GM13977 (cell line): ENCODE data around the gene HDAC10.
A peak's percentile ranks its signal among the peaks of the same experiment; 100 is the strongest.

Experiments
- DNase-seq: peaks from one replicate; pipeline ENCODE4 v3.0.0; 2012; ENCODE audit warnings: low spot score
- in situ Hi-C: fragments of 300-500 bp; cut with MboI; formaldehyde crosslinking; loops from one replicate; pipeline ENCODE4 v1.12.0; 2022; ENCODE audit warnings: low sequenced_read_pairs, low pct_unique_long_range_greater_than_20kb, mixed read lengths, inconsistent platforms; ENCODE audit not compliant: unreplicated experiment
- TF ChIP-seq, protein P1 (sequence below): IDR thresholded peaks from 2 replicates; pipeline ENCODE4 v1.5.1; 2012; ENCODE audit warnings: mild to moderate bottlenecking, control low read depth; ENCODE audit not compliant: insufficient read depth; ENCODE audit errors: extremely low read depth, missing control alignments

The HDAC10 gene, protein sequence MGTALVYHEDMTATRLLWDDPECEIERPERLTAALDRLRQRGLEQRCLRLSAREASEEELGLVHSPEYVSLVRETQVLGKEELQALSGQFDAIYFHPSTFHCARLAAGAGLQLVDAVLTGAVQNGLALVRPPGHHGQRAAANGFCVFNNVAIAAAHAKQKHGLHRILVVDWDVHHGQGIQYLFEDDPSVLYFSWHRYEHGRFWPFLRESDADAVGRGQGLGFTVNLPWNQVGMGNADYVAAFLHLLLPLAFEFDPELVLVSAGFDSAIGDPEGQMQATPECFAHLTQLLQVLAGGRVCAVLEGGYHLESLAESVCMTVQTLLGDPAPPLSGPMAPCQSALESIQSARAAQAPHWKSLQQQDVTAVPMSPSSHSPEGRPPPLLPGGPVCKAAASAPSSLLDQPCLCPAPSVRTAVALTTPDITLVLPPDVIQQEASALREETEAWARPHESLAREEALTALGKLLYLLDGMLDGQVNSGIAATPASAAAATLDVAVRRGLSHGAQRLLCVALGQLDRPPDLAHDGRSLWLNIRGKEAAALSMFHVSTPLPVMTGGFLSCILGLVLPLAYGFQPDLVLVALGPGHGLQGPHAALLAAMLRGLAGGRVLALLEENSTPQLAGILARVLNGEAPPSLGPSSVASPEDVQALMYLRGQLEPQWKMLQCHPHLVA

DNA sequence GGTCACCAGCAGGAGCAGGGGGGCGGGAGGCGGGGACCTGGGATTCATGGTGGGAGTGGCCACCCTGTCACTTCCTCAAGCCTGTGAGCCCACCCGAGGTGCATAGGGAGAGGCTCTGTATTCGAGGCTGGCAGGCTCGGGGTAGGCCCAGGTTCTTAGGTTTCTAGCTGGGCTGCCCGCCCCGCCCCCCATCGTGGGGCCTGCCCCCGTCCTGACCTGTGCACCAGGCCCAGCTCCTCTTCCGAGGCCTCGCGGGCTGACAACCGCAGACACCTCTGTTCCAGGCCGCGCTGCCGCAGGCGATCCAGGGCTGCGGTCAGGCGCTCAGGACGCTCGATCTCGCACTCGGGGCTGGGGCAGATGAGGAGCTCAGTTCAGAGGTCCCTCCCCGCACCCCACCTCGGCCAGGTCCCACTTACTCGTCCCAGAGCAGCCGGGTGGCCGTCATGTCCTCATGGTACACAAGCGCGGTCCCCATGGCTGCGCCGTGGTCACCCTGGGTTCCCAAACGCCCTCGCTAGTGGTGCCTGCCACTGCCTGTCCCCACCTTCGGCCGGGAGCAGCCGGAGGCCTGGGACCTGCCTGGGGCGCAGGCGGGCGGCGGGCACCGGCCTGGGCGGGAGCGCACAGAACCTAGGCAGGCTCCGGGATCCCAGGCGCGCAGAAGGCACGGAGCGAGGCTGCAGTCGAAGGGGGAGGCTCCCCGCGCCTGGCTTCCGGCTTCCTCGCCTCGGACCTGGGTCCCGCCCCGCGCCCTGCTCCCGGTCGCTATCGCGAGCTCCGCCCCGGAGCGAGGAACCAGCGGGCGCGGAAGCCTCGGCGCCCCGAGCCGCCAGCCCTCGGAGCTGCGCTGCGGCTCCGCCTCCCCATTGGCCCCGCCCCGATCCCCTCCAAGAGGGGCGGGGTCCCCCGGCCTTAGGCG lies at the start of gene HDAC10:
Gene HDAC10 (minus strand): TSS at position 711 of the 922 bp plus-strand sequence. CDS start 233 bp downstream, at position 478.
- DNase-seq, result peak; percentile 96
- TF ChIP-seq, protein P1, sequence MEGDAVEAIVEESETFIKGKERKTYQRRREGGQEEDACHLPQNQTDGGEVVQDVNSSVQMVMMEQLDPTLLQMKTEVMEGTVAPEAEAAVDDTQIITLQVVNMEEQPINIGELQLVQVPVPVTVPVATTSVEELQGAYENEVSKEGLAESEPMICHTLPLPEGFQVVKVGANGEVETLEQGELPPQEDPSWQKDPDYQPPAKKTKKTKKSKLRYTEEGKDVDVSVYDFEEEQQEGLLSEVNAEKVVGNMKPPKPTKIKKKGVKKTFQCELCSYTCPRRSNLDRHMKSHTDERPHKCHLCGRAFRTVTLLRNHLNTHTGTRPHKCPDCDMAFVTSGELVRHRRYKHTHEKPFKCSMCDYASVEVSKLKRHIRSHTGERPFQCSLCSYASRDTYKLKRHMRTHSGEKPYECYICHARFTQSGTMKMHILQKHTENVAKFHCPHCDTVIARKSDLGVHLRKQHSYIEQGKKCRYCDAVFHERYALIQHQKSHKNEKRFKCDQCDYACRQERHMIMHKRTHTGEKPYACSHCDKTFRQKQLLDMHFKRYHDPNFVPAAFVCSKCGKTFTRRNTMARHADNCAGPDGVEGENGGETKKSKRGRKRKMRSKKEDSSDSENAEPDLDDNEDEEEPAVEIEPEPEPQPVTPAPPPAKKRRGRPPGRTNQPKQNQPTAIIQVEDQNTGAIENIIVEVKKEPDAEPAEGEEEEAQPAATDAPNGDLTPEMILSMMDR, result no peak
- in situ Hi-C loops, result loop anchor here (10.0 kb wide), 1 partner anchor 244 kb away; no protein-coding TSS in a partner anchor

DNA sequence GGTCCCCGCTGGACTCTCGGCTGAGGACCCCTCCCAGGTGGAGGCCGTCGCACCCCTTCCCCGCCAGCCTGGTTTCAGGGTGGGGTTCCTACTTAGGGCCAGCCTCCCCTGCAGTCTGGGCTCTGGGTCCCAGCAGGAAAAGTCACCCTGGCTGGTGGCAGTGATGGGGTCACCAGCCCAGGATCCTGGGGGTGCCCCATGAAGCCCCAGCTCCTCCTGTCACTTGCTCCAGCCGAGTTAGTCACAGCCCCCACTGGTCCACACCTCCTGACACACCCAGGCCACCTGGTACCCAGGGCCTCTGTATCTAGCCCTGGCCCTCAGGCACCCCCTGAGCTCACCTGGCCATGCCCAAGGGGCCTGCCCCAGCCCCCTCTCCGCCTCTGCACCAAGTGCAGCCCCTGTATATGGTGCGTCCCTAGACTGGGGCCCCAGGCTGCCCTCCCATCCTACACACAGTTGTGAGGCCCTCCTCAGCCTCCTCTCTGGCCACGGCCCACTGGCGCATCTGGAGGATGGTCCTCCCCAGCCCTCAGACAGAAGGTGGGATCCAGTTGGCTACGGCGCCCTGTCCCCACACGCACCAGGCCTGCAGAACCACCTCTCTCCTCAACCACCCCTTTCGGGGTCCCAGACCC lies 49.7 kb upstream of the HDAC10 start:
- no peak for DNase-seq
- in situ Hi-C loops, result no loop called here
- TF ChIP-seq, protein P1, result no peak

DNA sequence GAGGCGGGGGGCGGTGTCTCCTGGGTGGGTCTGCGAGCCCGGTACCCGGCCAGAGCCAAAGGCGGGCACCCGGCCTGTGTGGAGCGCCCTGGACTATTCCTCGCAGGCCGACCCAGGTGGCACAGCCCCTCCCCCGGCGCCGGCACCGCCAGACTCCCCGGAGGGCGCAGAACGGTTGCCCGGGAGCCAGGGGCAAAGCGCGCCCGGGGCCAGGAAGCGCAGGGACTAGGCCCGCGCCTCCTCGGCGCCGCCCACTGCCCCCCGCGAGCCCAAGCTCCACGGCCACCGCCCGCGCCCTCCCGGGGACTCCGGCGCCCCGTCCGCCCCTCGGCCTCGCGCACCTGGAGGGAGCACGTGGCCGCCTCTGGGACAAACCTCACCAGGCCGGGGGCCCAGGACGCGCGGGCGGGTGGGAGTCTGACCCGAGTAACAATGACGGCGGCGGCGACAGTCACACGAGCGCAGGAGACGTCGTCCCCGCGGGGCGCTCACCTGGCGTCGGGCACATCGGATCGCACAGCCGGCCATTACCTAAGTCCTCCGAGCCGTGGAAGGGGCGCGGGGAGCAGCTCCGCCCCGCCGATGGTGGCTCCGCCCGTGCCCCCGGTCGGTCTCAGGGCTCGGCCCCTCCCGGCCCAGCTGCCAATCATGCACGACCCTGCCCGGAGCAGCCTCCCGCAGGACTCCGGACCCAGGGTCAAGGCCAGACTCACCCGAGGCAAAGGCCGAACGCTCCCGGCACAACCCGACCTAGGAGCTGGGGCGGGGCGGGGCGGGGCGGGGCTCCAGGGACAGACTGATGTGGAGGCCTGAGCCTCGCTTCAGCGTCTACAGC lies 48.9 kb upstream of the HDAC10 start:
- TF ChIP-seq, protein P1, result no peak
- DNase-seq, result no peak
- in situ Hi-C loops, result no loop called here

DNA sequence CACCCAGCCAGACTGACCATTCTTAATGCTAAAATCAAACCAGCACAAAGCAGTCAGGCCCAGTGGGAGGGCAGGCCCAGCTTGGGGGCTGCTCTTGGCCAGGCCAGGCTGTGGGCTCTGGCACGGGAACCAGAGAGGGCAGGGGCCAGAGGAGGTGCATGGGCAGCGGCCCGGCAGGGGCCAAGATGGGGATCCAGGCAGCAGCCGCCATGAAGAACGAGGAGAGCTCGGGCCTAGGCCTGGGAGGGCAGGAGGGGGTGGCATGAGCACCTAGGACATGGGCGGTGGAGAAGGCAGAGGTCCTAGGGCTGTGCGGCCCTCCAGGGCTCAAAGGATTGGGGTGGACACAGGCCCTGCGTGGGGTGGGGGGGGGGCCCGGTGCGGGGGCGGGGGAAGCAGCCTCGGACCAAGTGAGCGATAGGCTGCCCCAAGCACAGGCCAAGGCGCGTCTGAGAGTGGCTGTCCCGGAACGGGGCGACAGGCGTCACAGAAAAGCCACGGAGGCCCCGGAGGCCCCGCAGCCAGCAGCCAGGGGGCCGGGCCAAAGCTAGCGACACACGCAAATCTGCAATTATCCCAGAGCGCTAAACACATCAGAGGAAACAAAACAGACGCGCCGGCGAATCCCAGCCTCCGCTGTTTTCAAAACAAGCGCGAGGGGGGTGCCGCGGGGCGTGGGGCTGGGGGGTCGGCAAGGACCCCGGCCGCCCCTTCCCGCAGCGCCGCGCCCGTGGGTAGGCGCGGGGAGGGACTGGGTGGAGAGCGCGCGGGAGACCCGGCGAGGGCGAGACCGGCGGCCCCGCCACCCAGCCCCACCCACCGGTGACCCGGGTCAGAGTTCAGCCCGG lies 48.1 kb upstream of the HDAC10 start:
- TF ChIP-seq, protein P1, result no peak
- in situ Hi-C loops, result no loop called here
- no peak for DNase-seq

DNA sequence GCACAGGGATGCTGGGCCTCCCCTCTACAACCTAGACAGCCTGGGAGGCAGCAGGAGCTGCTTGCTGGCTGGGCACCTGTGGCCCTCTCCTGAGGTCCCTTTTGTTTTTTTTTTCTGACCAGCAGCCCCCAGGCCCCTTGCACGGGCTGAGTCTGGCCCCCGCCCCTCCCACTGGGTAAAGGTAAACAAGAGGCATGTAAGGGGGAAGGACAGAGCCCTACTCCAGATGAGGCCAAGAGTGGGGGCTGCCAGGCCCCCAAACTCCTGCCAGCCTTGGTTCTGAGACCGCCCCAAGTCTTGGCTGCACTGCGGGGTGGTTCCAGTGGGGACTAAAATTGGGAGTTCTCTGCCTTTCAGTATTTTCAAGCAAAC lies 47.2 kb upstream of the HDAC10 start:
- no peak for DNase-seq
- TF ChIP-seq, protein P1, result no peak
- in situ Hi-C loops, result no loop called here
